Kidney tubule cell (primary cell): ENCODE measurements around the gene NBAS.

Experiments
- DNase-seq: peaks from one replicate; pipeline ENCODE4 v3.0.0-alpha.2; 2018; ENCODE audit warnings: low spot score

NBAS gene

DNA sequence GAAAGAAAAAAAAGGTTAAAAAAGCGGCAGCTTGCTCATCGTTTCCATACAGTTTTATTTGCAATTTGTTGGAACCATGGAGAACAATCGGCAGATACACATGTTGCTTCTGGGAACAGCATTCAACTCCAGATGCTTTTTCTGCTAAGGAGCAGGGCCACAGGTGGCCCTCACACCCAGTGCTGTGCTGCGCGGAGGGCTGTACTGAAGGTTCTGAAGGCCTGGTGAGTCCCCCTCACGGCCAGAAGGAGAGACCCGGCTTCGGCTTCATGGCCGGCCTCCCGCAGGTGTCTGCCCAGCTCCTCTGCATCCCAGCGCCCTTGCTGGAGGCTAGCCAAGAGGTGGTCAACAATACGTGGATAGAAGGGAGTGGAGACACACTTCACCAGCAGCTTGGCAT, 394.3 kb downstream of the NBAS start:
- no peak for DNase-seq

DNA sequence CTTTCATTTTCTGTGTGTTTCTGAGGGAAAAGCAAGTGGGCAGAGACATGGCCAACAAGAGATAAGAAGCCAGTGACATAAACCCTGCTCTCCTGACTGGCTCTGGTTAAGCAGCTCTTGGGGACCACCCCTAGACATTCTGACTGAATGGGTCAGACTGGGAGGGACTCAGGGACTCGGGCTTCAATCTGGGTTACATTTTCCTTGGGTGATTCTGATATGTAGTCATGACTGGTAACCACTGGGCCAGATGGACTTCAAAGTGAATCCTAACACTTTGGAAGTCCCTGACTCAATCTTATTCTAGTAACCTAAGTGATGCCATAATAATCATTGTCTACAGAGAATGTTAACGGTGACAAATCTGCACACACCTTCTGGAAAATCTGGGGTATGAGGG, 397.8 kb downstream of the NBAS start:
- DNase-seq: peak; percentile 8

DNA sequence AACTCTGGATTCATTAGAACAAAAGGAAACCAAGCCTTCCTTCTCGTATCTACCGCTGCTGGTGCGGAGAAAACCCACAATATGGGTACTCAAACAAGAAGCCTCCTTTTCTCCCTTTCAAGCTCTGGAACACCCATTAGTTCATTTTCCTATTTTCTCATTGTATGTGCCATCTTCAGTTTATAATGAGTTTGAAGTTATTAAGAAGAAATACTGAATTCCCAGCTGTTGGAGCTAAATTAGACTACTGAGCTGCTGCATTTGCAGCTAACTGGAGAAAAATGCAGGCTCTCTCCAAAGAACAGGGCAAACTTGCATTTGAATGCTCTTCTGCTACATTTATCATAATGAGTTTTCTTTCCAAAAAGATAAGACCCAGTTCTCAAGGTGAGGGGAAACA, 398.5 kb downstream of the NBAS start:
- no peak for DNase-seq

DNA sequence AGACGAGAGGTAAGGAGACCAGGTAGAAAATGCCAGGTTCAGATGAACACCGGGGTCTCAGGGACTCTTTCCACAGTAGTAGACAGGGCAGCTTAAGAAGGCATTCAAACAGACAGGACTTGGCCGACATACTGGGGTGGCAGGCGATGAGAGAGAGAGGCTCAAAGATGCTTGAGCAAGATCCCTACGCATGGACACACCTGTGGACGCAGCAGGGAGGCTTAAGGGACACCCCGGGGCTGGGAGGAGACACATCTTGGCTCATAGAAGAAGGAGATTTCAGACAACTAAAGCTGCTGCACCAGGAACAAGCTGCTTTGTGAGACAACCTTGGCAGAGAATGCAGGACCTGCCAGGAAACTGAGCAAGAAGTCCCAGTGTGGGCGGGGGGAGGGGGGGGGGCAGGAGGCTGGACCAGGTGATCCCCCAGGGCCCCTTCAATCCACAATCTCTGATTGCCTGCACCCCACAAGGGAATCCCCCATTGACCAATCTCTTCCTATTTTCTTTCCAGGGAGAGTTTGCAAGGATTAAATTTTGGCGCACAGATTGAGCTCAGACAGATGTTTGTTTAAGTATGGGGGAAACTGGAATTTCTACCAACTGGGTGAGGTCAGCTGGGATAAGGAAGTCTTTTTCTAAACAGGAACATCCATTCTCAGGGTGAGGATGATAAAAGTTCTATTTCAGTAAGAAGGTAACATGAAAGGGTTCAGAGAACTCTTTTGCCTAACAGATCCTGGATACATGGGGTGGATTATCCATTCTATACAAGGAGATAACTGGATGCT, 400.7 kb downstream of the NBAS start:
- no peak for DNase-seq

DNA sequence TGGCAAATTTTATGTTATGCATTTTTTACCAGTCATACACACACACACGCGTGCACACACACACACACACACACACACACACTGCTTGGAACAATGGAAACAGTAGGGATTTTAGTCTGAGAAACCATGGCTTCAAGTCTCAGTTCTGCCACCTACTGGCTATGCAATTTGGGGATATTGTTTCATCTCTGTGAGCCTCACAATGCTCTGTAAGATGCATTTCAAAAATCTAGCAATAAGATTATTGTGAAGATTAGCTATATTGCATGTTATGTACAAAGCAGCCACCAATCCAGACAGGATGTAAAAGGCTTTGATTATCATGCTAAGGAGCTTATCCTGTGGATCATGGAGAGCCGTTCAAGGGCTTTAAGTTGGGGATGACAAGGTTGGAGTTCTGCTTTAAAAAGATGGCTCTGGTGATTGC, 401.4 kb downstream of the NBAS start:
- peak; percentile 41 for DNase-seq

DNA sequence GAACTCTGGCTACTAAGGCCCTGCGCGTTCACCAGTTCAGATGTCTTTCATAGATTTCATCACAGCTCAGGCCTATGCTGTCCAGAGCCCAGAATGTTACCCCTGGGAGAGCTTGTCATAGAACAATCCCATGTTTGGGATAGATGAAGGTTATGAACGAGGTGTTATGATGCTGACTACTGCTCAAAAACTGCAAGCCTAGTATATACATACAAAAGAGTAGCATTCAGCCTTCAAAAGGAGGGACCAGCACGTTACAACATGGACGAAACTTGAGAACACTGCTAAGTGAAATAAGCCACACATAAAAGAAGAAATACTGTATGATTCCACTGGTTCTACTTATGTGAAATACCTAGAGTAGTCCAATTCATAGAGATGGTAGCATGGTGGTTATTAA, 401.9 kb downstream of the NBAS start:
- DNase-seq: no peak

DNA sequence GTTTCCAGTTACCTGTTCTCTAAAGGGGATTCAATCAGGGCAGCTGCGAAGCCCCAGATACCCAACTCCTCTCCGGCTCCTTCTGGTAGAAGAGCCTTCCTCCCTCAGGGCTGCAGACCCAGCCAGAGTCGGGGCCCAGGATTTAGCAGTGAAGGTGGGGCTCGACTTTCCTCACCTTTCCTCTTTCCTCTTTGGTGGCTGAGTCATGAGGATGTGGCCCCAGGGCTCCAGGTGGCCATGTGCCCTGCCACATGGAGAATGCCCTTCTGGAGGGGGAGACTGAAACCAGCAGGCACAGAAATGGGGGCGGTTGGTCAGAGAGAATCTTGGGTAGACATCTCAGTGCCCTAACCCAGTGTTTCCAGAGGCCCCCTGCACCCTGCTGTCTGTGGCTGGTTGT, 402.6 kb downstream of the NBAS start:
- DNase-seq: peak; percentile 8

DNA sequence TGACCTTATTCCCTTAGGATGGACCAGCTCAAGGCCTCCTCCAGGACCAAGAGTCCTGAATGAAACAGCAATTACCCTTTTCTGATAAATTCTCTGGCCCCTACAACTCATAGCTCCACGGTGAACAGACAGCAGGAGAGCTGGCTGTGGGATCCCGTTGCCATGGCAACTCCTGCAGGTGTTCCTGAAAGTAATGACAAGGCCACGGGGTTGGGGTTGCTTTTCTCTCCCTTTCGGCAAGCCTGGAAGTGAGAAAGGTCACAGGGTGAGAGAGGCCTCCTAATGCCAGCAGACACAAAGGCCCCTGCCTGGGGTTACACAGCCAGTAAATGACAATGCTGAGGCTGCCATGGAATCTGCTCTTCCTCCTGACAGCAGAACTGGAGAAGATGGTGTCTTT, 403.0 kb downstream of the NBAS start:
- DNase-seq: no peak

DNA sequence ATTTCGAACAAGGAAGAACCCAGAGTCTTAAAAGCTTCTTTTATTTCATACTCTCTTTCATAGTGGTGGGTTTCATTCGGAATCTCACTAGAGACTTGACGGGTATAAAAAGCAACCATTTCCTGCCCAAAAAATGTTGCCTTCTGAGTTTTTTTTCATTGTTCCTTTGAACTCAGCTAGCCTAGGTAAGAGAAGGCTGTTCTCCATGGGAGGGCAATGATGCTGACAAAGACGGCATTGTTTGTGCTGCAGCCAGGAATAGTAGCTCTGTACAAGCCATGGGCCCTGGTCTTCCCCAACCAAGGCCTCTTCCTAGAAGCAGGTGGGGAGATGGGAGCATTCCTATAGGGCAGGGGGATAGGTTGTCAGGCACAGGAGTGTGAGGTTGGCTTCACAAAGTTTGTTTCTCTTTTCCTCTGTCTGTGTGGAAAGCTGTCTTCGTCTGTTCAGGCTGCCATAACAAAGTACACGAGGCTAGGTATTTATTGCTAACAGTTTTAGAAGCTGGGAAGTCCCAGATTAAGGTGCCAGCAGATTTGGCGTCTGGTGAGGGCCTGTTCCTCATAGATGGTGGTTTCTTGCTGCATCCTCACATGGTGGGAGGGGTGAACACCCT, 405.1 kb downstream of the NBAS start:
- DNase-seq: no peak

DNA sequence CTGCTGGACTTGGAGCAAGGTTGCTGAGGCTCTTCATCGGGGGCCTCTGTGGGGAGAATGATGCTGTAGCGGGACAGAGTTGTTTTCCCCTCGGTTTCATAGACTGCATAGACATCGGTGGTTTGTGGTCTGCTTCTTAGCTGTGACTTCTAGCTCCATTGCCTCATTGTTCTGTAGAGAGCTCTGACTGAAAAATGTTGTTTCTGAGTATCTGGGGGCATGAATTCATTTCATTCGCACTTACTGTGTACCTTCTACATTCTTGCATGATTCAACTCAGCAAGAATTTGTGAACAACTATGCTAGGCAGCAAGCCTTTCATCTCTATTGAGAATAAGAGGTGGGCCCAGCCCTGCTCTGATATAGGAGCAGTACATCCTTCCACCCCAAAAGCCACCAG, 406.8 kb downstream of the NBAS start:
- DNase-seq: peak; percentile 11

DNA sequence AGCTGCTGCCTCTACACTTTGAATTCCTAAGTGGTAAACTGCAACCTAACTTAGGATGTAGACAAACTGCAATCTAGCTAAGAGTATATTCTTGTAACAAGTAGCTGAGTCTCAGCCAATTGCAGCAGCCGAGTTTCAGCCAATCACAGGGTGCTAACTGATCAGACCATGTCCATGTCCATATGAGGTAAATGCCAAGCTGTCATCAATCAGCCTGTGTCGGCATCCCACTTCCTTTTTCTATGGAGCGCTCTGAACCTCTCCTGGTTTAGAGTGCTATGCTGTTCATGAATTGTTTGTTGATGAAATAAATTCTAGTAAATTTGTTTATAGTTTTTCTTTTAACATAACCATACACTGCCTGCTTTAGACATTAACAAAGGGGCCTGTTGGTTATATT, 408.8 kb downstream of the NBAS start:
- no peak for DNase-seq

DNA sequence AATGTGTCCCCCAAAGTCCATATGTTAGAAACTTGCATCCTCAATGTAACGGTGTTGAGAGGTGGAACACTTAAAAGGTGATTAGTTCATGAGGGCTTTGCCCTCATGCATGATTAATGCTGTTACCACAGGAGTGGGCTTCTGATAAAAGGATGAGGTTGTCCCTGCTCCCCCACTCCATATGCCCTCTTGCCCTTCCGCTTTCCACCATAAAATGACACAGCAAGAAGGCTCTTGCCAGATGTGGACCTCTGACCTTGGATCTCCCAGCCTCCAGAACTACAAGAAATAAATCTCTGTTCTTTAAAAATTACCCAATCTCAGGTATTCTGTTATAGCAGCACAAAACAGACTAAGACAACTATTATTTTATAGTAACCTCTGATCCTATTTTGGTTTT, 412.1 kb downstream of the NBAS start:
- DNase-seq: no peak

DNA sequence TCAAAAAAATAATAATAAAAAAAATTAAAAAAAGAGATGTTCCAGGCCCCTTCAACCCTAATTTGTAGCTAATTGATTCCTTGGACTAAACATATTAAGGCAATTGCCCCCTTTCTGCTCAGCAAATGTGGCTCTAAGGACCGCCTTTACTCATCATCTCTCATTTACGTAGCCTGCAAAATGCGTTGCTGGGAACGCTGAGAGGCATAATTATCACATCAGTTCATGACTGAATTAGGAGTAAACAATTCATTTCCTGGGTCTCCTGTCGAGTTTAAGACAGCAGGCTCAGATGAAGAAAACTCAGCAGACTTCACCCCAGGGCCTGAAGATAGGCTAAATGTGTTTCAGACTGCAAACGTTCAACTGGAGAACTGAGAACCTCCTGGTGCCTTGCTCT, 413.5 kb downstream of the NBAS start:
- no peak for DNase-seq

DNA sequence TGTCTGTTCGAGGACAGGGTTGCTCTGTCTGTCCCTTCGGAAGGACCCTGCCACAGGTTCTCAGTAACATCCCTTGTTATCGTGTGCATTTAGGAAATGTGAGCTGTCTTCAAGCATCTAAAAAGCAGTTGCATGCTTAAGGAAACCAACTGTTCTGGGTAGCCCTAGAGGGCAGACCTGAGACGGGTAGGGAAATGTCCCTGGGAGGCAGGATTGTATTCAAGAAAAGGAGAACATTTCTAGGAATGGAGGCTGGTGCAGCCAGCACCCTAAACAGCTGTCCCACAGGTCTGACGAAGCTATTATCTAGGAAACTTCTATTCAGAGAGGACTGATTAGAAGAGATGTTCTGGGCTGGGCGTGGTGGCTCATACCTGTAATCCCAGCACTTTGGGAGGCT, 414.2 kb downstream of the NBAS start:
- no peak for DNase-seq

DNA sequence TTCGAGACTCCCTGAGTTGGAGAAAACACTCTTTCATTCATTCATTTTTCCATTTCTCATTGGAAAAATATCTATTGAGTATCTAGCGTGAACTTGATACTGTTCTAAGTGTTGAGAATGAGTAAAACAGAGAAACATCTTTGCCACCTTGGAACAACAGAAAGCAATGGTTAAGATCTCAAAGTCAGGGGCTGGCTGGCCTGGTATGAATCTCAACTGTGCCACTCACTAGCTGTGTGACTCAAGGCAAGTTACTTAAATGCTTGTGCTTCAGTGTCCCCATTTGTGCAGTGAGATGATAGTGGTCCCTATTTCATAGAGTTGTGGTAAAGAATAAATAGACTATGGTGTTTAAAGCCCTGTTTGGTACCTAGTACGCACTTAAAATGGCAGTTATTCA, 415.2 kb downstream of the NBAS start:
- no peak for DNase-seq

DNA sequence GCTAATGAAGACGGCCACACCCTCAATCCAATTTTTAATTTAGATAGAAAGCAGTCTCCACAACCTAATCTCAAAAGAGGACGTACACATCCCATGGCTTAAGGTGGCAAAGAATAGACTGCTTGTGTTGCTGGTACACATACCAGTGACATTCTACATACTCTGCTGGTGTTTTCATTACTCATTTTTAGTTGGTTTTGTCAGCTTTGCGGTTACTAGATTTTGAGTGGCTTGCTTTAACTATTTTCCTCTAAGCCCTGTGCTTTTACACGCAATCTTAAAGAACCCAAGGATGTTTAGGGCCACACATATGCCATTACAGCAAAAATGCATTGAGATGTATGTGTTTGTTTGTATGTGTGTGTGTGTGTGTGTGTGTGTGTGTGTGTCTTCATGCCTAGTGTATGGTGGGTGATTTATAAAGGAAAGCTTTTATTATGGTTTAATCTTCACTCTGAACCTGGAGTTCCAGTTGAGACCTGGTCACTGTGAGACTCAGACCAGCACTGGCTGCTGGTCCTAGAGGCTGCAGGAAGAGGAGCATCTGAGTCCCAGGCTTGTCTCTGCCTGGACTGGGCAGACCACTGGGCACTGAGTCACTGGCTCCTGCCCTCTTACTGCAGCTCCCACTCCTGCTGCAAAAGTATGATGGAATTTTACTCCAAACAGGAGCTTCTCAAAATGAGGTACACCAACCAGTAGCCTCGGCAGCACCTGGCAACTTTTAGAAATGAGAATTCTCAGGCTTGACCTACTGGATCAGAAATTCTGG, 415.9 kb downstream of the NBAS start:
- DNase-seq: no peak

DNA sequence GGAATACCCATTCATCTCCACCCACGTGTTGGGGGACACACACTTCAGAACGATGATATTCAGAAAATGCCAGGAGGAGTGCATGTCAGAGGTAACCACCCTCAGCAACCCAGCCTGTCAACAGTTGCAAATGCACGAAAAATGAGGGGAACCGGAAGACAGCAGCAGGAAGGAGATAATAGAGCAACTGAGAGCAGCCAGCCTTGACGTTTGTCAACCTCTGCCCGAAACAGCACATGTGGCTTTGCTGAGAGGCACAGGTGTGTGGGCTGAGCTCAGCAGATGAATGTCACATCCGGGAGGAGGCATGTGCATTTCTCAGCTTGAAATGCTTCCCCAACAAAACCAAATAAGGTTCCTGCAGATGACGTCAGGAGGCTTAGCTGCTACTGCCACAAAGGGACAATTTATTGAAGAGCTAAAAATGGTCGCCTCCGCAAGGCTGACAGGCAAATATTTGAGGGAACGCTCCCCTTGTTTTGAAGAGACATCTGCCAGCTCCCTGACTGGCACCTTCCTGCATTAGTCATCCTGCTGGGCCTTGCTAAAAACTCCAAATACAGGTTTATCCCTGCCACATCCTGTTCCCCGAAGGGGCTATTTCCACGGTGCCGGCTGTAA, 419.0 kb downstream of the NBAS start:
- peak; percentile 49 for DNase-seq

DNA sequence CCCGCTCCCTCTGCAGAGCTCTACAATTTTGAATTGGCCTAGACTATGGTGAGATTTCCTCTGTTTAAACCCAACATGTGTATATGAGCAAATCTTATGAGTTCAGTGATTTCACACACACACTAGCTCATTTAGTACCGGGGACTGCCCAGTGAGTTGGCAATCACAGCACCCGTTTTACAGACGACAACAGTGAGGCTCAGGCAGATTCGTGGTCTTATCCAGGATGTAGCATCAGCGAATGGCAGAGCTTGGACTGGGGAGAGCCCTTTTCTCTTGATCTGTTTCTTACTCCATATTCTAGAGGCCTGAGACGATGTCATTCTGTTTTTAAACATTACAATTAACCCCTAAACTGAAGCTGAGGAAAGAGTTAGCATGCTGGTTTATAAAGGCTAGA, 419.9 kb downstream of the NBAS start:
- DNase-seq: no peak

DNA sequence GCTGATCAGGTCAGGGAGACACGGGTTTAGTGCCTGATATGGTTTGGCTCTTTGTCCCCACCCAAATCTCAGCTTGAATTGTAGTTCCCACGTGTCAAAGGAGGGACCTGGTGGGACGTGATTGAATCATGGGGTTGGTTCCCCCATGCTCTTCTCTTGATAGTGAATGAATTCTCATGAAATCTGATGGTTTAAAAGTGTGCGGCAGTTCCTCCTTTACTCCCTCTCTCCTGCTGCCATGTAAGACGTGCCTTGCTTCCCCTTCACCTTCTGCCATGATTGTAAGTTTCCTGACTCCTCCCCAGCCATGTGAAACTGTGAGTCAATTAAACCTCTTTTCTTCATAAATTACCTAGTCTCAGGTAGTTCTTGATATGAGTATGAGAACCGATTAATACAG, 424.5 kb downstream of the NBAS start:
- no peak for DNase-seq

DNA sequence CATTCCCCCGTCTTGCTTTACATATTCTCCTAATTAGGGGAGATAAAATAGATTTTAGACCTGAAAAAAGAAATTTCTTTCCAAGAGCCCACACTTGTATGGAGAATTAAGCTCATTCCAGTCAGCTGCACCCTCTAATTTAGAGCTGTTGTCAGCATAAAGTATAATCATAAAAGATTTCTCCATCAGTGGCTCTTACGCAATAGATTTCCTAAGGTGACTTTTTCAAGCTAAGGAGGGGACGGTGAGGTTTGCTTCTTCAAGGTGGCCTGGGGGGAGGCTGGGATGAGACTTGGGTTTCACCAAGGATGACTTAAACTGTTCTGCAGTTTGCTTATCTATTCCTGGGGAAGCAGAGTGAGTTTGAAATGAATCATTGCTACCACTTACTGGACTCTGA, 426.2 kb downstream of the NBAS start:
- DNase-seq: no peak

DNA sequence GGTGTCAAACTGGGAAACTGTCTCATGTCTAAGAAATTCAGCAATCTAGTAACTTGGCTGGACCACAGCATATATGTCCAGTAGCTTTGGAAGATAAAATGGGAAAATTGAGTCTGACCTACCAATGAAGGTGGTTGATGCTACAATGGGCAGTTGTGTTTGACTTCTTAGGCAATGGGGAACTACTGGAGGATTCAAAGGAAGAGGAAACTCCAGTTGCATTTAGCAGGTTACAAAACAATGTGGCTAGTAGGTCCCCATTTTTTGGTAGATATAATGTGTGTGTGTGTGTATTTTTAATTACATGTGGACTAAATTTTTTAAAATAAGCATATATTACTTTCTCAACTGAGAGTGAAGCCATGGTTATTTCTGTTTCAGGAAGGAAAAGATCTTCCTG, 427.7 kb downstream of the NBAS start:
- DNase-seq: no peak

DNA sequence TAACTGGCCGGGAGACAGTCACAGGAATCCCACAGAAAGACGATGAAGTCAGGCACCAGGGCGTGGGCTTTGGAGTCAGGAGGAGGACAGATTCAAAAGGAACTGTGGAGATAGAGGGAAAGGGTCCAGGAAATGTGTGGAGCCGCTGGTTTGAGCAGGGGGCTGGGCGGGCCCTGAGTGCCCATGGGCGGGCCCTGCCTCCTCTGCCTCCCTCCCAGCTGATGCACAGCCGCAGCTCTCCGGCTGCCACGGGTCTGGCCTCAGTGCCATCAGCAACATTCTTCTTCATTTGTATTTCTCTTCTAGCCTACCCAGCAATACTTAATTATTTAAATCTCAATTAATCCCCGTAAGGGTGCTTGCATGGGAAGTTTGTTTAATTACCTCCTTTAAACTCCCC, 432.3 kb downstream of the NBAS start:
- no peak for DNase-seq

DNA sequence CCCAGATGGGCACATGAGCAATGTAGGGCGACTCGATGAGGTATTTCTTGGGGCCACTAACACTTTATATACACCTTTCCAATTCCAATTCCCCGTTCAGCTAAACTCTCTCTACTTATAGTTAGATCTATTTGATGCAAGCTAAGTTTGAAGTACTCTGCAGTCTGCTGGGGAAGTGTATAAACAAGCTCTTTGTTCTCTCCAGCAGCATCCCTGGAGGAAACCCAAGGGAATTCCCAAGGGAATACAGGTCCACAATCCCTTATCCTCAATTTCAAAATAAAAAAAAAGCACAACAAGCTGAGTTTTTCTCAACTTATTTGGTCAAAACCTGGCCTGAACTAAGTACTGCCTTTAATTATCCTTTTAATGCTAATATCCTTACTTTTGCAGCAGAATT, 433.3 kb downstream of the NBAS start:
- no peak for DNase-seq
